ENCODE measurements around the gene EVX2. TPM values are rescaled to one million over a fixed set of nuclear protein-coding genes. Genes with fewer than 3 reads are reported as not detected.

The EVX2 gene
- total RNA-seq, 1 donor from 2014 or later: not detected

- Mint-ChIP-seq H3K27ac (no peak overlapping the region), H3K4me3 (ENCODE audit: low read depth) (no peak overlapping the region), H3K27me3 (peaks cover 12% of the 10 kb centered on the region), H3K4me1 (ENCODE audit: low read depth) (no peaks in the 10 kb centered on the region), H3K36me3 (ENCODE audit: insufficient read depth) (no peaks in the 10 kb centered on the region), H3K9me3 (ENCODE audit: low read depth) (no peaks in the 10 kb centered on the region)
- TF ChIP-seq CTCF (IDR thresholded peaks at IDR 0.05; ENCODE audit: unreplicated experiment): no peak
- DNase-seq (ENCODE audit: low spot score, unreplicated experiment): no peak
These were observed 56.0 kb downstream of the EVX2 start for GRCh38 chr2:176027806-176028205.

Other genes starting within 250 kb of the EVX2 start
- 22.7 and 30.3 TPM in 2 replicates for gene LNPK, start 81.7 kb downstream of the EVX2 start, total RNA-seq
- gene HOXD13, start 8.8 kb upstream of the EVX2 start, total RNA-seq: not detected in 2 replicates
- gene HOXD12, start 15.8 kb upstream of the EVX2 start, total RNA-seq: not detected in 2 replicates
- gene HOXD11, start 23.3 kb upstream of the EVX2 start, total RNA-seq: not detected in 2 replicates
- gene HOXD10, start 32.8 kb upstream of the EVX2 start, total RNA-seq: not detected in 2 replicates
- gene HOXD9, start 38.8 kb upstream of the EVX2 start, total RNA-seq: not detected in 2 replicates
- not detected in 2 replicates for gene HOXD8, start 45.7 kb upstream of the EVX2 start, total RNA-seq
- gene HOXD4, start 67.6 kb upstream of the EVX2 start, total RNA-seq: not detected in 2 replicates
- not detected in 2 replicates for gene HOXD3, start 73.3 kb upstream of the EVX2 start, total RNA-seq
- gene HOXD1, start 104.7 kb upstream of the EVX2 start, total RNA-seq: 0.16 TPM in 1 of 2 replicates, not detected in the other
- 30.9 and 33.4 TPM in 2 replicates for gene MTX2, start 185.5 kb upstream of the EVX2 start, total RNA-seq

Data from progenitor cell of endocrine pancreas (in vitro differentiated cells).